Dermis lymphatic vessel endothelial cell (primary cell): Measurements from ENCODE around the gene TUBG2. TPM values are rescaled to one million over a fixed set of nuclear protein-coding genes. Genes with fewer than 3 reads are reported as not detected.

Experiments
- total RNA-seq: library from RNA; depleted of rRNA; stranded (reverse); fragments of >200 nt; gene quantifications from 2 replicates; pipeline ENCODE4 v1.2.1, GENCODE V29; 2014

The TUBG2 gene
- total RNA-seq: 4.2 and 5.4 TPM in 2 replicates

DNA sequence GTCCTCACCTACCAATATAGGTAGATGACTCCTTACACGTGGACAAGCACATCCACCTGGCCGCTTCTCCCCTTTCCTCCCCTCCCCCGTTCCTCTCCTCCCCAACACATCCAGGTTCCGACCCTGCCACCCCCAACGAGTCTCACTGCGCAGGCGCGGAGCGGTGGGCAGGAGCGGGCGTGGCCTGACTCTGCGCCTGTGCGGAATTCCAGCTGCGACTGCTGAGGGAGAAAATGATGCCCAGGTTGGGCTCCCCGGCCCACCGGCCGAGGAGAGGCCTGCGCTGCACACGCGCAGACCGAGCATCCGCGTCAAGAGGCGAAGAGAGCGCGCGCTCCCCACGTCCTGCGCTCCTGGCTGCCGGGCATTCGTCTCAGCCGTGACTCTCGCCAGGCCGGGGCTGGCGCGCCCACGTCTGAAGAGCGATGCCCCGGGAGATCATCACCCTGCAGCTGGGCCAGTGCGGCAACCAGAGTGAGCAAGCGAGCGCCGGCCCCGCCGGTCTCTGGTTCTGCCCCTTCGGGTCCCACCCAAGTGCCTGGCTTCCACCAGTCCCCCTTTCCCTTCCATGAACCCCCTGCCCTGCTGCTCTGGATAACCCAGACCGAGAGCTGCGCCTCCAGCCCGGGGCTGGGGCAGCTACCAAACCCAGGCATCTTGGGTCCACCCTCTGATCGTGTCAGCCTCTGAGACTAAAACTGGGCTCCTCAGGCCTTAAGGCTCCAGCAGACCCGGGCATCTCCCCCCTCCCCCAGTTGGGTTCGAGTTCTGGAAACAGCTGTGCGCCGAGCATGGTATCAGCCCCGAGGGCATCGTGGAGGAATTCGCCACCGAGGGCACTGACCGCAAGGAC lies at the start of gene TUBG2:
TSS of gene TUBG2 (plus strand) at position 206 of the 853 bp plus-strand sequence. CDS start at position 426, 220 bp downstream.

DNA sequence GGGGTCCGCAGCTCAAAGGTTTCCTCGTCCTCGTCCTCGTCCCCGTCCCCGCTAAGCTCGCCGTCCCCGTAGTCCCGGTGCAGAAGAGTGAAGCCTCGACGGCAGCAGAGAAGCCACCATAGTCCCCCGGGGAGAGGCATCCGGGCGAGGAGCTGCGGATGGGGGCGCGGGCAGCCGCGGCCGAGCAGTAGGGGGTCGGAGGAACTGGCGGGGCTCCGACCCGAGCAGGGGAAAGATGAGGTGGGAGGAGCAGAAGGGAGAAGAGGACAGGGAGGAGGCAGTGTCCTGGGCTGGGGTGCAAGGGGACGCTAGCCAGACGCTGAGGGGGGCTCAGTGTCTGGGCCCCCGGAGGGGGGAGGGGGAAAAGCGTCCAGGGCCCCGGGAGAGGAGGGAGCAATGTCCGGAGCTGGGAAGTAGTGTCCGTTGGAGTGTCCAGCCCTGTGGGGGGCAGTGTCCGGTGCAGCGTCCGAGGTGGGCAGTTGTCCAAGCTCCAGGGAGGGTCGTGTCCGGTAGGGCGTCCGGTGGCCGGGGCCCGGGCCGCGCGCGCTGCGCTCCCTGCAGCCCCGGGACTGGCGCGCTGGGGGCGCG lies 17.4 kb downstream of the TUBG2 start, which contains the start of gene PLEKHH3:
TSS of gene PLEKHH3 (minus strand) at position 571 of the 588 bp plus-strand sequence. CDS start at position 140, 431 bp downstream.

DNA sequence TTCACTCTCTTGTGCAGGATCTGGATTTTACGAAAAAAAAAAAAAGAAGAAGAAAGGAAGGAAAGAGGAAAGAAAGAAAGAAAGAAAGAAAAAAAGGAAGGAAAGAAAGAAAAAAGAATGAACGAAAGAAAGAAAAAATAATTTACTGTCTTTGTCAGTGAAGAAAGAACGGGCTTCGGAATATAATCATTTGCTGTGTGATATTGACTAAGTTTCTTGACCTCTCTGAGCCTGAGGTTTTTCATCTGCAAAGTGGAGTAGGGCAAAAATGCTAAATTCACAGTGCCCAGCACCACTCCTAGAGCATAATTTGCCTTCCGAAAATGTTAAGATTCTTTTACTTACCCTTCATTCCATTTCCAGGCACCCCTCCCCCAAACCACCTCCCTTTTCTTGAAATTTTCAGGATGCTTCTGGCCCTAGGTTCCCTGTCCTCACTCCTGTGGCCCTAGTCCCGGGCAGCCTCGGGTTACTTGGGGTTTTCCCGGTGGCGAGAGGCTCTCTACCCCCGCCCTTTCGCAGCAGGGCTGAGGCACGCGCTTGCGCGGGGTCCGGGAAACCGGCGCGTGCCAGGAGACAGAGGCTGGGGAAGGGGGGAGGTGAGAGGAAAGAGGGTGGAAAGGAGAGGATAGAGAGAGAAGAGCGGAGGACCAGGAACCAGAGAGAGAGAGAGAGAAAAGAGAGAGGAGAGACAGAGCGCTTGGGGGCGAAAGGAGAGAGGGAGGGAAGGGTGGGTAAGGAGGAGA lies 23.1 kb downstream of the TUBG2 start, which contains the start of gene CNTNAP1:
TSS of gene CNTNAP1 (plus strand) at position 556 of the 746 bp plus-strand sequence. CDS start 299 bp downstream, outside the sequence.

Other genes starting within 250 kb of the TUBG2 start
- 384 and 454 TPM in 2 replicates for gene CAVIN1, start 236.0 kb upstream of the TUBG2 start, total RNA-seq
- gene ATP6V0A1, start 200.4 kb upstream of the TUBG2 start, total RNA-seq: 17.2 and 18.1 TPM in 2 replicates
- gene NAGLU, start 123.0 kb upstream of the TUBG2 start, total RNA-seq: 23.3 and 32.3 TPM in 2 replicates
- gene HSD17B1, start 106.4 kb upstream of the TUBG2 start, total RNA-seq: 0.76 and 1.4 TPM in 2 replicates
- gene COASY, start 97.1 kb upstream of the TUBG2 start, total RNA-seq: 7.5 and 9.0 TPM in 2 replicates
- 30.3 and 34.1 TPM in 2 replicates for gene MLX, start 92.2 kb upstream of the TUBG2 start, total RNA-seq
- 1.1 and 1.3 TPM in 2 replicates for gene PSMC3IP, start 81.6 kb upstream of the TUBG2 start, total RNA-seq
- 65.7 and 83.3 TPM in 2 replicates for gene RETREG3, start 49.9 kb upstream of the TUBG2 start, total RNA-seq
- gene TUBG1, start 49.6 kb upstream of the TUBG2 start, total RNA-seq: 10.8 and 11.5 TPM in 2 replicates
- 13.0 and 16.8 TPM in 2 replicates for gene PLEKHH3, start 17.7 kb downstream of the TUBG2 start, total RNA-seq
- gene CCR10, start 22.6 kb downstream of the TUBG2 start, total RNA-seq: 2.4 and 3.9 TPM in 2 replicates
- gene CNTNAP1, start 23.2 kb downstream of the TUBG2 start, total RNA-seq: 6.7 and 9.9 TPM in 2 replicates
- gene EZH1, start 85.8 kb downstream of the TUBG2 start, total RNA-seq: 12.4 and 13.8 TPM in 2 replicates
- gene RAMP2, start 101.9 kb downstream of the TUBG2 start, total RNA-seq: 15.6 and 21.5 TPM in 2 replicates
- 42.3 and 46.2 TPM in 2 replicates for gene VPS25, start 114.2 kb downstream of the TUBG2 start, total RNA-seq
- 0.54 and 1.5 TPM in 2 replicates for gene WNK4, start 121.3 kb downstream of the TUBG2 start, total RNA-seq
- gene COA3, start 139.4 kb downstream of the TUBG2 start, total RNA-seq: 63.1 and 74.3 TPM in 2 replicates
- not detected in 2 replicates for gene CNTD1, start 139.6 kb downstream of the TUBG2 start, total RNA-seq
- gene BECN1, start 165.0 kb downstream of the TUBG2 start, total RNA-seq: 143 and 162 TPM in 2 replicates
- gene PSME3, start 174.1 kb downstream of the TUBG2 start, total RNA-seq: 48.9 and 65.9 TPM in 2 replicates
- gene AOC2, start 185.3 kb downstream of the TUBG2 start, total RNA-seq: 0.22 and 0.43 TPM in 2 replicates
- gene AOC3, start 191.9 kb downstream of the TUBG2 start, total RNA-seq: 0.33 and 0.43 TPM in 2 replicates
- not detected in 2 replicates for gene G6PC1, start 241.5 kb downstream of the TUBG2 start, total RNA-seq